ENCODE results near the gene PLCG1.

The PLCG1 gene

GRCh38 chr20:41142245-41142644, 4.9 kb downstream of the PLCG1 start:
- DNase-seq (ENCODE audit: low spot score), result no peak

- DNase-seq (ENCODE audit: low spot score), result no peak
These were observed 5.6 kb downstream of the PLCG1 start for GRCh38 chr20:41142919-41143318.

GRCh38 chr20:41143354-41143753, 6.0 kb downstream of the PLCG1 start:
- no peak for DNase-seq (ENCODE audit: low spot score)

GRCh38 chr20:41145317-41145716, 8.0 kb downstream of the PLCG1 start:
- DNase-seq (ENCODE audit: low spot score), result no peak

- no peak for DNase-seq (ENCODE audit: low spot score)
These were observed 8.7 kb downstream of the PLCG1 start for GRCh38 chr20:41145821-41146620.

- DNase-seq (ENCODE audit: low spot score), result no peak
These were observed 10.4 kb downstream of the PLCG1 start for GRCh38 chr20:41147767-41148191.

- DNase-seq (ENCODE audit: low spot score), result no peak
These were observed 11.6 kb downstream of the PLCG1 start for GRCh38 chr20:41148942-41149341.

GRCh38 chr20:41150664-41151063, 13.3 kb downstream of the PLCG1 start:
- DNase-seq (ENCODE audit: low spot score), result no peak

- no peak for DNase-seq (ENCODE audit: low spot score)
These were observed 14.0 kb downstream of the PLCG1 start for GRCh38 chr20:41151134-41151869.

- DNase-seq (ENCODE audit: low spot score), result no peak
These were observed 14.9 kb downstream of the PLCG1 start for GRCh38 chr20:41152108-41152757.

GRCh38 chr20:41154436-41155176, 17.3 kb downstream of the PLCG1 start:
- DNase-seq (ENCODE audit: low spot score), result no peak

- DNase-seq (ENCODE audit: low spot score), result no peak
These were observed 17.9 kb downstream of the PLCG1 start for GRCh38 chr20:41155261-41155660.

- no peak for DNase-seq (ENCODE audit: low spot score)
These were observed 20.8 kb downstream of the PLCG1 start for GRCh38 chr20:41158082-41158625.

- no peak for DNase-seq (ENCODE audit: low spot score)
These were observed 22.2 kb downstream of the PLCG1 start for GRCh38 chr20:41159547-41159946.

- DNase-seq (ENCODE audit: low spot score), result no peak
These were observed 23.3 kb downstream of the PLCG1 start for GRCh38 chr20:41160686-41161085.

GRCh38 chr20:41161886-41162285, 24.5 kb downstream of the PLCG1 start:
- DNase-seq (ENCODE audit: low spot score), result no peak

GRCh38 chr20:41162396-41162795, 25.1 kb downstream of the PLCG1 start:
- DNase-seq (ENCODE audit: low spot score), result no peak

- no peak for DNase-seq (ENCODE audit: low spot score)
These were observed 26.5 kb downstream of the PLCG1 start for GRCh38 chr20:41163821-41164220.

GRCh38 chr20:41165001-41165882, 27.9 kb downstream of the PLCG1 start:
- DNase-seq (ENCODE audit: low spot score), result no peak

GRCh38 chr20:41166201-41167117, 29.1 kb downstream of the PLCG1 start:
- no peak for DNase-seq (ENCODE audit: low spot score)
